ENCODE measurements around the gene ECPAS. TPM values are rescaled to one million over a fixed set of nuclear protein-coding genes. Genes with fewer than 3 reads are reported as not detected.
"Not testable (repeated sequence)": the region's sequence is repeated elsewhere in the genome, so short reads cannot be mapped to it uniquely, and the experiment has no call there.

ECPAS gene
- total RNA-seq, 1 donor from 2014 or later, result 131 TPM

GRCh38 chr9:111423389-111423788 is 60.8 kb downstream of the ECPAS start:
- DNase-seq (ENCODE audit: low read depth), result no peak

GRCh38 chr9:111414406-111414805 is 69.8 kb downstream of the ECPAS start:
- DNase-seq (ENCODE audit: low read depth), result no peak

GRCh38 chr9:111413996-111414395 is 70.2 kb downstream of the ECPAS start:
- no peak for DNase-seq (ENCODE audit: low read depth)

- DNase-seq (ENCODE audit: low read depth), result no peak
Observed at GRCh38 chr9:111412280-111412679, 71.9 kb downstream of the ECPAS start.

GRCh38 chr9:111411266-111411665 is 72.9 kb downstream of the ECPAS start:
- no peak for DNase-seq (ENCODE audit: low read depth)

- no peak for DNase-seq (ENCODE audit: low read depth)
Observed at GRCh38 chr9:111407813-111408212, 76.4 kb downstream of the ECPAS start.

GRCh38 chr9:111405701-111406100 is 78.5 kb downstream of the ECPAS start:
- DNase-seq (ENCODE audit: low read depth), result no peak

GRCh38 chr9:111401486-111401885 is 82.7 kb downstream of the ECPAS start:
- DNase-seq (ENCODE audit: low read depth), result not testable (repeated sequence)

GRCh38 chr9:111400564-111400898 is 83.7 kb downstream of the ECPAS start:
- peak; percentile 19 for DNase-seq (ENCODE audit: low read depth)

- peak; percentile 35 for DNase-seq (ENCODE audit: low read depth)
Observed at GRCh38 chr9:111399772-111400563, 84.2 kb downstream of the ECPAS start.

- DNase-seq (ENCODE audit: low read depth), result no peak
Observed at GRCh38 chr9:111399211-111399739, 84.9 kb downstream of the ECPAS start.

- DNase-seq (ENCODE audit: low read depth), result no peak
Observed at GRCh38 chr9:111393971-111394370, 90.2 kb downstream of the ECPAS start.

GRCh38 chr9:111389406-111389805 is 94.8 kb downstream of the ECPAS start:
- no peak for DNase-seq (ENCODE audit: low read depth)

- DNase-seq (ENCODE audit: low read depth), result no peak
Observed at GRCh38 chr9:111386386-111386785, 97.8 kb downstream of the ECPAS start.

- DNase-seq (ENCODE audit: low read depth), result peak; percentile 18
Observed at GRCh38 chr9:111381006-111381405, 103.2 kb downstream of the ECPAS start.

- DNase-seq (ENCODE audit: low read depth), result peak; percentile 80
Observed at GRCh38 chr9:111375817-111376564, 108.2 kb downstream of the ECPAS start.

GRCh38 chr9:111375062-111375461 is 109.1 kb downstream of the ECPAS start:
- no peak for DNase-seq (ENCODE audit: low read depth)

- no peak for DNase-seq (ENCODE audit: low read depth)
Observed at GRCh38 chr9:111372297-111372696, 111.9 kb downstream of the ECPAS start.

GRCh38 chr9:111366978-111367377 is 117.2 kb downstream of the ECPAS start:
- DNase-seq (ENCODE audit: low read depth), result no peak

- no peak for DNase-seq (ENCODE audit: low read depth)
Observed at GRCh38 chr9:111362526-111362925, 121.7 kb downstream of the ECPAS start.

- DNase-seq (ENCODE audit: low read depth), result no peak
Observed at GRCh38 chr9:111360881-111361280, 123.3 kb downstream of the ECPAS start.

GRCh38 chr9:111356481-111357244 is 127.5 kb downstream of the ECPAS start:
- DNase-seq (ENCODE audit: low read depth), result peak; percentile 95
